Measurements from ENCODE around the gene KCNH5. TPM values are rescaled to one million over a fixed set of nuclear protein-coding genes. Genes with fewer than 3 reads are reported as not detected.

Gene KCNH5
- polyA plus RNA-seq, 1 of the 3 experiments (the other 2 are of a cell fraction): not detected

GRCh38 chr14:62657376-62657775 lies 387.9 kb downstream of the KCNH5 start:
- TF ChIP-seq RFX5 (IDR thresholded peaks at IDR 0.05; ENCODE audit: low read length) (no peak), IRF3 (IDR thresholded peaks at IDR 0.05; ENCODE audit: low read depth, low read length) (no peak), CTCF (IDR thresholded peaks at IDR 0.05) (no peak), TAF1 (IDR thresholded peaks at IDR 0.05; ENCODE audit: borderline replicate concordance, low read depth, low read length) (no peak), SMC3 (IDR thresholded peaks at IDR 0.05; ENCODE audit: low read depth, low read length) (no peak), RXRA (IDR thresholded peaks at IDR 0.05; ENCODE audit: borderline replicate concordance, low read depth) (no peak), MAX (IDR thresholded peaks at IDR 0.05; ENCODE audit: low read depth) (no peak), FOSL2 (IDR thresholded peaks at IDR 0.05; ENCODE audit: borderline replicate concordance, low read depth) (no peak), MXI1 (IDR thresholded peaks at IDR 0.05; ENCODE audit: low read depth, low read length) (no peak), ELF1 (IDR thresholded peaks at IDR 0.05) (no peak), NRF1 (IDR thresholded peaks at IDR 0.05; ENCODE audit: low read depth, low read length) (no peak), RAD21 (IDR thresholded peaks at IDR 0.05; ENCODE audit: low read length) (no peak), GATA2 (CRISPR knock-in tag; IDR thresholded peaks at IDR 0.05) (no peak), NFIC (IDR thresholded peaks at IDR 0.05; ENCODE audit: borderline replicate concordance) (no peak), PBX3 (IDR thresholded peaks at IDR 0.05) (no peak), USF1 (IDR thresholded peaks at IDR 0.05; ENCODE audit: borderline replicate concordance, low read depth) (no peak), YY1 (IDR thresholded peaks at IDR 0.05; ENCODE audit: low read depth) (no peak)
- Histone ChIP-seq H3K9ac (no peak overlapping the region), H3K36me3 (replicated peaks in 1 of 2; ENCODE audit: control insufficient read depth in 1 of 2, insufficient read depth in 2 of 2, low read length in 1 of 2) (no peaks in the 10 kb centered on the region), H2AFZ (ENCODE audit: low read depth) (no peak overlapping the region), H3F3A (replicated peaks; ENCODE audit: insufficient read depth) (no peaks in the 10 kb centered on the region), H3K27ac (ENCODE audit: low read depth in 2 of 2, low read length in 1 of 2) (no peak overlapping the region), H4K20me1 (ENCODE audit: insufficient read depth) (no peaks in the 10 kb centered on the region), H3K4me3 (ENCODE audit: low read depth in 2 of 2, low read length in 1 of 2) (no peak overlapping the region), H3K27me3 (ENCODE audit: insufficient read depth) (no peaks in the 10 kb centered on the region), H3K9me3 (0 out of 2 replicates have a peak, but pooled peaks cover 4% of the 10 kb centered on the region), H3K4me1 (ENCODE audit: control insufficient read depth in 1 of 2, insufficient read depth in 2 of 2, low read depth in 1 of 2, low read length in 1 of 2) (no peaks in the 10 kb centered on the region; a peak in 1 of 4 replicates), H3K4me2 (no peak overlapping the region), H3K79me2 (ENCODE audit: insufficient read depth) (no peaks in the 10 kb centered on the region), H3K9me2 (no peaks in the 10 kb centered on the region)
- ChIA-PET CTCF (interaction anchor here (1.1 to 1.5 kb wide), 2 partner anchors 54 to 478 kb away, joined by 3 read pairs; no protein-coding TSS in a partner anchor), POLR2A (interaction anchor here (0.7 kb wide), 1 partner anchor 390 kb away, joined by 3 read pairs; no protein-coding TSS in a partner anchor)
- 7% methylated on average over 2 of the region's 2 CpGs for WGBS (ENCODE audit: low lambda C conversion rate)
- no peak for DNase-seq

All from SK-N-SH (cell line).